COLO668 (cell line): ENCODE results near the gene NCS1.

Source experiments
- DNase-seq: peaks from one replicate; lab custom pipeline; 2025; ENCODE audit not compliant: unreplicated experiment; lab: John Stamatoyannopoulos, UW

The NCS1 gene

DNA sequence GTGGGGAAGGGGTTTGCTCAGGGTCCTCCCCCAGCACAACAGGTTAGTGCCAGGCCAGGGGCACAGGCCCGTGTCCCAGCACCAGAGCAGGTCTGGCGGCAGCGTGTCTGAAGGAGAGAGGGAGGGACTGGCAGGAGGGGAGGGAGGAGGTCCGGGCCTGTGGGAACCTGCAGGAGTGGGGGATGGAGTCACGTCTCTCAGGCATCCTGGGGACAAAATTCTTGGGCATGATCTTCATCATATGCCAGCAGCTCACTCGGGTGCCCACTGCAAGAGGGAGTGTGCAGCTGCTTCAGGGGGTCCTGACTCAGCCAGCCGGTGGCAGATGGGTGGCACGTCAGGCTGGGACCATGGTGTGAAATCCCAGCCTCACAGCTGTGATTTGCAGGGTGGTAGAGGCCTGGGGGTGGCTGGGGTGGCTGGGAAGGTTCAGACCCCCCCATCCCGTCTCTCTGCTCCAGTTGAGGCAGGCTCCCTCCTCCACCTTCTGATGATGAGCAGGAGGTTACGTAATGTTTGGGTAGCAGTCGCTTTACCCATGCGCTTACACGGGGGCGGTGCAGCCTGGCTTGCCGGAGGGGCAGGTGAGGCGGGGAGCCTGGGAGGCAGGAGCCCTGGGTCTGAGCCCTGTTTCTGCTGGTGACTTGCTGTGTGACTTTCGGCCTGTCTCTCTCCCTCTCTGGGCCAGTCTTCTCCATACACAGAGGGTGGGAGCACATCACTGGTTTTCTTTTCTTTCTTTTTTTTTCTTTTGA, 40.5 kb downstream of the NCS1 start:
- DNase-seq, result no peak

DNA sequence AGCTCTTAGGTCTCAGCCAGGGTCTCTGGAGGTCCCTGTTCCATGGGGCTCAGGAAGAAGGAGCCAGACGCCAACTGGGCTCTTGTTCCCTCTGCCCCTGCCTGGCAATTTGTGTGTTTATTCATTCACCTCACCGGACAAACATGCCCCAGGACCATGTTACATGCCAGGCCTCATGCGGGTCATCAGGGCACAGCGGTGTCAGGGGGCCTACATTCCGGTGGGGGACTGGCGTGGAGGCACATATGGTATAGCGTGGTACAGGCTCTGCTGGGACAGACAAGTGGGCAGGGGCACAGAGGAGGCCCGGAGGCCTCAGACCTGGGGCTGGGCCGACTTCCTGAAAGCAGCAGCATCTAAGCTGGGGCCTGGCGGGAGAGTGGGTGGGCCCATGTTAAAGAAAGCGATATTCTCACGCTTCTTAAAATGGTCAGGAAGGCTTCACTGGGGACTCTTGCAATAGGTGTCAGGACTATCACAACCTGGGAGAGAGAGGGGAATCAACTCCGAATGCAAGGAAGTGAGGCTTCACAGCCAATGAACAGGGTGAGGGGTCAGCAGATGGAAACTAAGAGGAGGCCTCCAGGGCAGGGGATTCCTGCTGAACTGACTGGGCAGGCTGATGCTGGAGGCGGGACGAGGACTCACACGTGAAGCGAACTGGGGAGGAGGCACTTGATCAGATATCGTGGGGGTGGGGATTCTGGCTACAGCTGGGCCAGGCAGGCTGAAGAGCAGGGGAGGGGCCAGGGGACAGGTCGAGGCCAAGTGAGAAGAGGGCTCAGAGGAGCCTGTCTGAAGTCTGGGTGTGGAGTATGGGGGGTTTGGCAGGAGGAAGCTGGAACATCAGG, 41.9 kb downstream of the NCS1 start:
- no peak for DNase-seq

DNA sequence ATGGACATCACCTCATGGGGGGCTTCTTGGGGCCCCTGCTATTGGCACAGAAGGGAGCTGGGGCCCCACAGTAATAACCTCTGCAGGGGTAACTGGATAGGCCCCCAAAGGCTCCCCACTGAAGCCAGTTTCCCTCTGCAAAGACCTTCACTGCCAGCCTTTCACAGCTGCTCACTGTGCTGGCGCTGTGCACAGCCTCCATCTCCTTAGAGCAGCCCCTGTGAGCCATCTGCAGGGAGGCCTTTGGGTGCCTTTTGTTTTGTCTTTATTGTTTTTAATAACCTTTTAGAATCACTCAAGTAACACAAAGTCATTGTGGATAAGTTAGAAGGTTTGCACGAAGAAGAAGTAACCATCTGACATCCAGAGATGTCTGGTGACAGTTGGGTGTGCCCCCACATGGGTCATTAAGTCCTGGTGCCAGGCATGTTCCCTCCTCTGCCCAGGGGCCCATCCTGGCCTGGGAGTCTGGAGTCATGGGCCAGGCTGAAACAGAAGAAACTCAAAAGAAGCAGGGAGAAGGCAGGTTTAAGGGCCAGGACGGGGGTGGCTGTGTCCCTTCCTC, 42.7 kb downstream of the NCS1 start:
- no peak for DNase-seq

DNA sequence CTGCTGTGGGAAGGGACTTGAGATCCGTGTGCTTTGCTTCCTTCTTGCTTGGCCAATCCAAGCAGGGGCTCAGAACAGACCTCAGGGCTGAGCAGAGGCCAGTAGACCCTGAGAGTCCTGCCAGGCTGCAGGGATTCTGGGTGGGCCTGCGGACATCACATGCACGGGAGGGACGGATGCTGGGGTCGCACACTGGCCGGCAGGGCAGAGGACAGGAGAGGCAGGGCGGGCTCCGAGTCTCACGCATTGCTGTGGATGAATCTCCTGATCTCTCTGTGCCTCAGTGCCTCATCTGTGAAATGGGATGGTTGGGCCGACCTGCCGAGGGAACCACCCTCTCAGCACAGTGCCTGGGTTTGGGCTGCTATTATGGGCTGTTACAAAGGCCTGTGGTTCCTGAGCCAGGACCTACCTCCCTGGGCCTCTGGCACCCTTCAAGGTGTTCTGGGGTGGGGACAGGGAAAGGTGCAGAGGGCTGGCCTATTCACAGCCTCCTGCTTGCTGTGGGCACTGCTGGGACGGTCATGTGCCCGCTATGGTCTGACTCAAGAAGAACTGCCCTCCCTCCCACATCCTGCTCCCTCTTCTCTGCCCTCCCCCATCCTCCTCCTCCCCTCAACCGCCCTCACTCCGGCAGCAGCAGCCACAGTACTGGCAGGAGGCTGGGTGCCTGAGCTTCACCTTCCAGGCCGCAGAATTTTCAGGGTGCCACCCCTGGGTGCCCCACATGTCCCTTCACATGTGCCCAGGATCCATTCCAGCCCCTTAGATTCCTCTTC, 43.3 kb downstream of the NCS1 start:
- no peak for DNase-seq

DNA sequence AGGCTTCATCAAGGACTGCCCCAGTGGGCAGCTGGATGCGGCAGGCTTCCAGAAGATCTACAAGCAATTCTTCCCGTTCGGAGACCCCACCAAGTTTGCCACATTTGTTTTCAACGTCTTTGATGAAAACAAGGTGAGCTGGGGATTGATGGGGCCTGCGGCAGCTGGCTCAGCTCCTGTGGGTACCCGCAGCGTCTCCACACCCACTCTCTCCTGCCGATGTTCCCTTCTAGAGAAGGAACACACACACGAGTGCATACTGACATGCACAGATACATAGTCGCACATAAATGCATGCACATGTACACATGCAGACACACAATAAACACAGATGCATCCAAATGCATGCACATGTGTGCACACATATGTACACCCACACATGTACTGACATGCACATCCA, 45.6 kb downstream of the NCS1 start:
- DNase-seq, result no peak

DNA sequence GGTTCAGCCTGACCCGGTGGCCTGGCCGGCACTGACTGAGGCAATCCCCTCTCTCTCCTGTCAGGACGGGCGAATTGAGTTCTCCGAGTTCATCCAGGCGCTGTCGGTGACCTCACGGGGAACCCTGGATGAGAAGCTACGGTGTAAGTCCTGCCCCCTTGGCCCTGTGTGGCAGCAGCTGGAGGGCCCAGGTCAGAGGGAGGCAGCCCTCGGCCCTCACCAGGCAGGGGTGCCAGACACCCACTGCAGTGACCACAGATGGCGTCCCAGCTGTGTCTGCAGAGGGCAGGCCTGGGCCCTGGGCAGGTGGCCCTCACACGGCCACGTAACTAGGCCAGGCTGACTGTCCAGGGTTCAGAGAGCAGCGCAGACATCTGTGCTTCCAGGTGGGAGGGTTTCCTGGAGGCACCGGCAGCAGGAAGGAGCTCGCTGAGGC, 47.5 kb downstream of the NCS1 start:
- no peak for DNase-seq

DNA sequence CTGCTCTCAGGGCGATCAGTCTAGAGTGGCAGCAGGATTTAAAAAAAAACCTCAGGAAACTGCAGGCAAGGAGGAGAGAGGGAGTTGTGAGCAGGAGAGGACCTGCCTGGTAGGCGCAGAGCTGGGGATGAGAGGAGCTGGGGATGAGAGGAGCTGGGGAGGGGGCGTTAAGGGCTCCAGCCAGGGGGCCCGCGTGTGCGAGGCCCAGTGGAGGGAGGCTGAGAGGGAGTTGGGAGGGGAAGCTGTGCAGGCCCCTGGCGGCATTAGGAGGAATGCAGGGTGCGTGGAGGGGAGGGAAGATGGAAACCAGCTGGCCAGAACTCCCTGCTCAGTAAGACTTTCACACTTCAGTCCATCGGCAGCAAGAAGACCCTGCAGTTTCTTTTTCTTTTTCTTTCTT, 48.1 kb downstream of the NCS1 start:
- no peak for DNase-seq

DNA sequence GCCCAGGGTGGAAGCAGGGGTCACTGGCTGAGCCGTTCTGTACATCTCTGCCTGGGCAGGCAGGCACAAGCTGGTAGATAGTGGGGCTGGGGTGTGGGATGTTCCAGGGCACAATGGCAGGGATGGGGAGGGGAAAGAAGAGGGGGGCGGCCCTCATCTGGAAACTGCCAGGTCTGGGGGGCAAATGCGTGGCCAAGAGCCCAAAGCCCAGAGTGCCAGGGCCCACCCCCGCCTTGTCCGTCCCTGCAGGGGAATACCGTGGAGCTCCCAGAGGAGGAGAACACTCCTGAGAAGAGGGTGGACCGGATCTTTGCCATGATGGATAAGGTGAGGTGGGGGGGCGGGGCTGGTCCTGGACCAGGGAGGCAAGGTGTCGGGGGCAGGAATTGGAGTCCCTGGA, 50.6 kb downstream of the NCS1 start:
- DNase-seq, result no peak

DNA sequence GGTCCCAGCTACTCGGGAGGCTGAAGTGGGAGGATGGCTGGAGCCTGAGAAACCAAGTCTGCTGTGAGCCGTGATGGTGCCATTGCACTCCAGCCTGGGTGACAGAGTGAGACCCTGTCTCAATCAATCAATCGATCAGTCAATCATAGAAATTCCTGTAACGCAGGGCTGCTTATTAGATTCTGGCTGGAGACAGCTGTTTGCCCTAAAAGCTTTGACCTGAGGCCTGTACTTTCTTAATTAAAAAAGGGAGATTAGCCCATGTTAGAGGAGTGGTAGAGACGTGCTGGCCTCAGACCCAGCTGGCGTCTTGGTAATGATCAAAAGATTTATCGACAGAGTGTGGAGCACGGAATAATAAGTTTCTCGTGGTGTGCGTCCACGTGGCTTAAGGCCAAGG, 52.9 kb downstream of the NCS1 start:
- DNase-seq, result no peak

DNA sequence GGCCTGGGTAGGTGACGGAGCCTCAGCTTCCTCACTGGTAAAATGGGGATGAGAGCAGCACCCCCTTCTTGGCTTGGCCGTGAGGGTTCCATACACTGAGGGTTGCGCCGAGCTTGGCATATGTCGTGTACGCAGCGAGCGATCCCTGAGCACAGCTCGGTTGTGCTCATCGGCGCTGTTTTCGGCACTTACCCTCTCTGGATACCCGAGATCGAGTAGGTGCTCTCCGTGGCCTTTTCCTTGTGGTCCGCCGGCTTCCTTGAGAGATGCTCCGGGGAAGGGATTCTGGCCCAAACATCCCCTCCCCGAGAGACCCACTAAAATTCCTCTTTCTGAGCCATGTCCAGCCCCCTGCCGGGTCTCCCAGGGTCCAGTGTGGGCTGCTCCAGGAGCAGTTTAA, 53.4 kb downstream of the NCS1 start:
- no peak for DNase-seq

DNA sequence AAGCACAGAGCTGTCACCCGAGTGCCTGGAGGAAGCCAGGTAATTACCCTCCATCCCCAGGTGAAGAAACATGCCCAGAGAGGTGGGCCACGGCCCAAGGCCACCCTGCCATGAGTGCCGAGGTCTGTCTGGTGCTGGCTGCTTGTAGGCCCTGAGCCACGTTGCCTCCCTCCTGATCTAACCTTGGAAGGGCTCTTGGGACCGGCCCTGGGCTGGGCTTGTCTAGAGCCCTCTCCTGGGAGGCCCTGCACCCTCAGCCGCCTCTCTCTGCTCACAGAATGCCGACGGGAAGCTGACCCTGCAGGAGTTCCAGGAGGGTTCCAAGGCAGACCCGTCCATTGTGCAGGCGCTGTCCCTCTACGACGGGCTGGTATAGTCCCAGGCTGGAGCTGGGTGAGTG, 53.9 kb downstream of the NCS1 start:
- DNase-seq, result no peak

DNA sequence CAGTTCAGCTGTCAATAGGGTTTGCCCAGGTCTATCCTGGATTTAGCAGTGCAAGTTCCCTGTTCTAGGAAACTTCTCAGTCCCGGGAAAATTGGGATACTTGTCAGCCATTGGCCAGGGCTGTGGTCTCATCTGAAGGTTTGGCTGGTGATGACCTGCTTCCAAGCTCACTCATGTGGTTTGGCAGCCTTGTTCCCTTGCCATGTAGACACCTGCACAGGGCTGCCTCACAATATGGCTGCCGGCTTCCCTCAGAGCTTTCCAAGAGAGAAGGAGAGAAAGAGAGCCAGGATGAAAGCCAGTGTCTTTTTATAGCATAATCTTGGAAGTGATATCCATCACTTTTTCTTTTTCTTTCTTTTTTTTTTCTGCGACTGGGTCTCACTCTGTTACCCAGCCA, 55.6 kb downstream of the NCS1 start:
- DNase-seq, result no peak

DNA sequence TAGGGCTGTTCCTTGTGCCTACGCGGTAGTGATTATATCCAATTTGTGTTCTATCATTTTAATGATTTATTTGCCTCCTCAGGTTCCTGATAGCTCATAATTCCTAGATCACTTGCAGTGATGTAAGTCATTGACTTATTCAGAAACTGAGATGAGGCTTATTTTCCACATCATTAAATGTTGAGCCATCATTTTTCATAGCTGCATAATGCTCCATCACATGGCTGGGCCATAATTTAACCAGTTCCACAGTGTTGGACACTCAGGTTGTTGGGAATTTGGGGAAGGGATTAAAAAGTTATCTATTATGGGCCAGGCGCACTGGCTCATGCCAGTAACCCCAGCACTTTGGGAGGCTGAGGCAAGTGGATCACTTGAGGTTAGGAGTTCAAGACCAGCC, 57.6 kb downstream of the NCS1 start:
- no peak for DNase-seq

DNA sequence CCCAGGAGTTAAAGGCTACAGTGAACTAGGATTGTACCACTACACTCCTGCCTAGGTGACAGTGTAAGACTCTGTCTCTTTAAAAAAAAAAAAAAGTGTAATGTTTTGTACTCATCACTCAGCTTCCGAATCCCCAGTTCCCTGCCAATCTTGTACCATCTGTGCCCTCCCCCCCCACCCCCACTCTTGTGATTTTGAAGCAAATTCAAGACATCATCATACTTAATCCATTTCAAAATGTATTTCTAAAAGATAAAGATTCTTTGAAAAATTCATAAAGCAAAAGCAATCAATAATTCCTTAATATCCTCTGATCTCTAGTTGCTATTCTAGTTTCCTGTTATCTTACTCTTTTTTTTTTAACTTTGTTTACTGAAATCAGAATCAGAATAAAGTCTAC, 58.4 kb downstream of the NCS1 start:
- no peak for DNase-seq

DNA sequence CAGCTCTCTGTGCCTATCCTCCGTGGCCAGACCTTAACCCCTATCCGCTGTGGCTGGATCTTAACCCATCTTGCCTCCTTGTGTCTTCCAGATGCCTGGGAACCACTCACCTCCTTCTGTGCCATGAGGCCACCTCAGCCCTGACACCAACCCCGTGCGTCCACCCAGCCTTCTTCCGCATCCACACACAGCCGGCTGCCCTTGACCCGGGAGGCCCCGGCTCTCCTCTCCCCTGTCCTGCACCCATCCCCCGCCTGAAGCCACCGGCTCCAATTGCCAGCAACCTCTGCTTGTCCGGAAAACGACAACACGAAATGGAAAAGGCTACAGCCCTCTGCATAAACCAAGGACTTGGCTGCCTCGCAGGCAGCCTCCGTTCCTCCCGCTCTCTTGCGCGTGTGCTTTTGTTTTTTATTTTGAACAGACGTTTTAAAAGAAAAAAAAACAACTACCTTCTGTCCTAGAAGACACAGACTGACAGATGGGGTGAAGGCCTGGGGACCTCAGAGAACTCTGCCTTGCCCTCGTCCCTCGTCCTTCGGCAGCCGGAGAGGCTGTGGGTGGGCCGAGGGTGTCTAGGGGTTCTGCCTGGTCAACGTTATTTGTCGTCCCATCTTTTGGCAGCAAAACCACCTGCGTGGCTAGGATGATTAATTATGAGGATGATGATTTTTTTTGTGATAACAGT, 60.8 kb downstream of the NCS1 start:
- DNase-seq, result no peak

DNA sequence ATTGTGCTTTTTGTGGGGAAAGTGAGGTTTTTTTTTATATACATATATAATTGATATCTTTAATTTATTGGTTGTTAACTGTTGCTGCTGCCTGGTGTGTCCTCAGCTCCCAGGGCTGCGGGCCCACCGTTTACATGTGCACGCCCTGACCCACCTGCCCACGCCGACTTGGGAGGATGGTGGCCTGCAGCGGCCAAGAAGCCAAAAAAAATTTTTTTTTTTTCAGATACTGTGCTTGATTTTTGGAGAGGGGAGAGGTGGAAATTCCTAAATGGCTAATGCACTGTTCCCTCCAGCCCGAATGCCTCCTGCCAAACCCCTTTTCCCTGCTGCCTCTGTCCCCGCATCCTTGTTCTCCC, 61.4 kb downstream of the NCS1 start:
- no peak for DNase-seq

DNA sequence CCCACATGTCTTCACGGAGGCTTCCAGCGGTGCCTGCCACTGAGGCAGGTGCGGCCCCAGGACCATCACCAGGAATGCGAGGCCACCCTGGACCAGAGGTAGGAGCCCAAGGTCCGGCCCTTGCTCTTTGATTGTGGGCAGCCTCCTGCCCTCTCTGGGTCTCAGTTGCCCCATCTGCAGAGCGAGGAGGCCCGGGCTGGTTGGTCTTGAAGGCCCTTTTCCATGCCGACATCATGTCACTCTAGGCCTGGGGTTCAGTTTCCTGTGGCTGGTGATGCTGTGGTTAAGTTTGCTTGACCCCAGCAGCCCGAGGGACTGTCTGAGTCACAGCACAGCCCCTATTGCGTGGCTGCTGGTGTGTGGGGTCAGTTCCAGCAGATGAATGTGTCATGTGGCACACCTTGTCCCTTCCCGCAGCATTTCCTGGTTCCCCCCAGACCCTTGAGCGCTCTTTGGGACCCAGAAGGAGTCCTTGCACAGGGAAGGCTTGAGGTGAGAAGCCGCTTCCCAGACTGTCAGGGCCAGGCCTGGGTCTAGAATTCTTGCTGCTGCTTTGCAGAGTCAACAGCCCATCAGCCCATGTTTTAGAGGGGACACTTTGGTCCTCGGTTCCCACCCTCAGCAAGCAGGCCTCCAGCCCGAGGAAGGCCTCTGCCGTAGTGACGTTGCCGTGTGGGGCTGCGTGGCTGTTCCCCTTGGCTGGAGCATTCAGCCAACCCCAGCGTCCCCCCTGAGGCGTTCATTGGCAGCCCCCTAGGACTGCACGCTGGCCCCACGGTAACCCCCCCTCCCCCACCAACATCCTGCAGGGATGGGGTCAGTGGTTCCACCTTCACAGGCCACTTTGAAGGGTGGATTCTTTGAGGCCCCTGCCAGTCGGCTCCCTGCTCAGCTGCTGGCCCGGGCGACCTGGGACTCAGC, 62.4 kb downstream of the NCS1 start:
- DNase-seq, result no peak

DNA sequence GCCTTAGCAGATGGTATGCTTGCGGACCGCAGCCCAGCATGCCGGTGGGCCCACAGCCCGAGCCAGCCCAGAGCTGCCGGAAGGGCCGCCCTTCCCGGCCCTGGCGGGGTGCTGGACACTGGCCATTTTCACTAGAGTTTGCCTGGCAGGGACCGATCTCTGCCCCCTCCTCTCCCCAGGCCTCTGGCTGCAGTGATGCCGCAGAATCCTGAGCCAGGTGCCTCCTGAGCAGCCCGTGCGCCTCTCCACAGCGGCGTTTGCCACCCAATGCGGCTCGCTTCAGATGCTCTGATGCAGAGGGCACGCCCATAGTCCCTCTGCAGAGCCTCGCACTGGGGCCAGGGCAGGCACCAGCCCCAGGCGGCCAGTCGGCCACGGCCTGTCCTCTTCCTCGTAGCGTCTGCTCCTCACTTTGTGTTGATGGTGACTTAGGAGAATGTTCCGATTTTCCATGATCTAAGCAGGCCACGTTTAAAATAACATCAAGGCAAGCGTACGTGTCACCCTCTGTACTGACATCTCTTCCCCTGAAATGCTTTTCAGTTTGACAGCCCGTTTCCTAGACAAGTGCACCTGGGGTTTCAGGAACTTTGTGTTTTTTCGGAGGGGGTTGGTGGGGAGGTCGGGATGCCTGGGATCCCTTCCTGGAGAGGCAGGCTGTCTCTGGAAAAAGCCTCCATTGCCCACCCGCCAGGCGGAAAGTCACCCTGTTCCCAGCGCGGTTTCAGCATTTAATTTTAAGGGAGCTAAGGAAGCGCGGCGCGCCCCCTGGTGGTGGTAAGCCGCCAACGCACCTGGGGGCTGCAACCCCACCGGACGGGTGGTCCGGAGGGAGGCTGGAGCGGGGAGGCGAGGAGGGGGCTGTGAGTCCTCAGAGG, 63.6 kb downstream of the NCS1 start:
- DNase-seq, result peak; percentile 42

DNA sequence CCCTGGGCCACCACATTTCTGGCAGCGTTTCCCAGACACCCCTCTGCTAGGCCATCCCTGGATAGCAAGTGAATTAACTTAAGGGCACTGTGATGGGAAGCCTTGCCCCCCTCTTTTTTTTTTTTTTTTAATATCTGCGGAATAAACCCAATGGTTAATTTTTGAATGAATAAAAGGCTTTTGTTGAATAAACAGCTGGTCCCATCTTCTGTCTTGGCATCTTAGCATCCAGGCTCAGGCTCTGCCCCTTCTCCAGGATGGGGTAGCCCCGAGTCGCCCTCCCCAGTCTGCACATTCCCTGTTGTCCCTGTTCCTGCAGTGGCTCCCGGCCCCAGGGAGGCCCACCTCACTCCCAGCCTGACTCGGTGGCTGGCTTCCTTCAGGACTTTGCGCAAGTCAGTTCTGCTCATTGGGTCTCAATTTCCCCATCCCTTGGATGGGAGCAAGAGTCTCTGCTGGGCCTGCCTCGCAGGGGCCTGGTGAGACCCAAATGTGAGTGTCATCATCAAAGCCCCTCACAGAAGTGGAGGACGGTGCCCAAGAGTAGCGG, 64.3 kb downstream of the NCS1 start:
- no peak for DNase-seq
